A673 (cell line): ENCODE results near the gene DNAJC4. TPM values are rescaled to one million over a fixed set of nuclear protein-coding genes. Genes with fewer than 3 reads are reported as not detected.
A peak's percentile ranks its signal among the peaks of the same experiment; 100 is the strongest.

Experiments used
- BruUV-seq: library from RNA; stranded (reverse); fragments of 400-500 nt; replicated peaks from 2 replicates; lab custom pipeline; 2021; lab: Mats Ljungman, UMichigan
- CTCF ChIA-PET: fragments of 300-600 bp; sonication (Branson Sonifier 250); formaldehyde crosslinking; loops from one replicate; lab custom pipeline; 2022; ENCODE audit warnings: antibody characterized with exemption; lab: Charles Lee
- POLR2A ChIA-PET: fragments of 300-600 bp; sonication (Branson Sonifier 250); formaldehyde crosslinking; loops from one replicate; lab custom pipeline; 2022; ENCODE audit warnings: antibody characterized with exemption; ENCODE audit not compliant: low non-redundant PET; lab: Charles Lee
- DNase-seq: peaks from one replicate; pipeline ENCODE4 v3.0.0-alpha.2; 2015; ENCODE audit warnings: low spot score
- H3K27ac ChIP-seq: fragments of 200-600 bp; sonication (generic); 2 replicates; pipeline ENCODE4 v1.5.1; 2016; ENCODE audit warnings: mixed run types, low read depth, mild to moderate bottlenecking, mixed read lengths, antibody characterized with exemption, low read length; ENCODE audit not compliant: poor library complexity, severe bottlenecking
- H3K27me3 ChIP-seq: fragments of 200-600 bp; sonication (generic); replicated peaks from 2 replicates; pipeline ENCODE4 v1.6.1; 2017; ENCODE audit warnings: mixed run types, low read depth, mild to moderate bottlenecking, mixed read lengths, antibody characterized with exemption, low read length; ENCODE audit not compliant: insufficient read depth, poor library complexity
- H3K36me3 ChIP-seq: fragments of 200-600 bp; sonication (generic); 2 replicates; pipeline ENCODE4 v1.6.1; 2016; ENCODE audit warnings: mixed run types, mild to moderate bottlenecking, mixed read lengths, antibody characterized with exemption, low read length; ENCODE audit not compliant: insufficient read depth, poor library complexity, severe bottlenecking
- H3K4me1 ChIP-seq: fragments of 200-600 bp; sonication (generic); 2 replicates; pipeline ENCODE4 v1.6.1; 2017; ENCODE audit warnings: mixed run types, mild to moderate bottlenecking, mixed read lengths, antibody characterized with exemption, low read length; ENCODE audit not compliant: insufficient read depth, poor library complexity, severe bottlenecking
- H3K4me3 ChIP-seq: fragments of 200-600 bp; sonication (generic); 2 replicates; pipeline ENCODE4 v1.5.1; 2016; ENCODE audit warnings: low read depth, mixed run types, mild to moderate bottlenecking, mixed read lengths, low read length; ENCODE audit not compliant: poor library complexity, severe bottlenecking
- H3K9me3 ChIP-seq: fragments of 200-600 bp; sonication (generic); 2 replicates; pipeline ENCODE4 v1.6.1; 2016; ENCODE audit warnings: mixed run types, low read depth, mild to moderate bottlenecking, mixed read lengths, antibody characterized with exemption, low read length; ENCODE audit not compliant: poor library complexity, severe bottlenecking
- CTCF ChIP-seq: fragments of 300-800, 200-600 bp; sonication (generic); conservative IDR thresholded peaks from 2 replicates; pipeline ENCODE4 v1.5.1; 2017; ENCODE audit warnings: low read depth, mild to moderate bottlenecking, antibody characterized with exemption, low read length, moderate library complexity, mixed read lengths
- EZH2 ChIP-seq: fragments of 200-600 bp; sonication (generic); IDR thresholded peaks from 2 replicates; pipeline ENCODE4 v1.6.1; 2017; ENCODE audit warnings: borderline replicate concordance, low read depth, mild to moderate bottlenecking, mixed read lengths, antibody characterized with exemption, low read length; ENCODE audit not compliant: poor library complexity, severe bottlenecking
- intact Hi-C: fragments of 100-400 bp; cut with micrococcal nuclease; formaldehyde crosslinking; loops from one replicate; pipeline ENCODE4 v1.10.0; 2022; ENCODE audit not compliant: unreplicated experiment
- total RNA-seq: library from RNA; stranded (reverse); gene quantifications from 2 replicates; pipeline ENCODE4 v1.2.3, GENCODE V29; 2021

The DNAJC4 gene
- total RNA-seq, 1 experiment from 2014 or later = 20.2 TPM

GRCh38 chr11:64185693-64186491 is 44.5 kb upstream of the DNAJC4 start, which contains the start of gene STIP1:
STIP1 (plus strand) TSS chr11:64186171; CDS start chr11:64186262, 91 bp downstream.
- peaks cover 22% of the 10 kb centered on the region for H3K4me1 ChIP-seq
- H3K27me3 ChIP-seq = no peaks in the 10 kb centered on the region
- BruUV-seq = no TSS peak
- peaks cover 21% of the 10 kb centered on the region for H3K36me3 ChIP-seq
- no peaks in the 10 kb centered on the region for H3K9me3 ChIP-seq
- intact Hi-C loops = loop anchor here (5.0 kb wide), 1 partner anchor 116 kb away; the partner anchor contains the start of gene CATSPERZ
- TF ChIP-seq CTCF (peak; percentile 54), EZH2 (no peak)
- POLR2A ChIA-PET = interaction anchor here (0.6 to 1.5 kb wide), 7 partner anchors 16 to 445 kb away, joined by 3 to 6 read pairs (median 3); partner anchors contain the start of genes FERMT3 and PRDX5
- H3K4me3 ChIP-seq = peak within 1 kb of the TSS; percentile 72
- H3K27ac ChIP-seq = peak within 1 kb of the TSS; percentile 87
- CTCF ChIA-PET = interaction anchor here (0.6 to 1.3 kb wide), 5 partner anchors 18 to 380 kb away, joined by 3 to 6 read pairs (median 3); partner anchors contain the start of gene PRDX5
- peak; percentile 100 for DNase-seq

GRCh38 chr11:64186492-64187165 is 43.7 kb upstream of the DNAJC4 start:
- no peak overlapping the region for H3K27ac ChIP-seq
- no peak overlapping the region for H3K4me3 ChIP-seq
- TF ChIP-seq CTCF = no peak
- TF ChIP-seq EZH2 = no peak
- peaks cover 23% of the 10 kb centered on the region for H3K36me3 ChIP-seq
- intact Hi-C loops = loop anchor here (5.0 kb wide), 1 partner anchor 116 kb away; the partner anchor contains the start of gene CATSPERZ
- H3K9me3 ChIP-seq = no peaks in the 10 kb centered on the region
- ChIA-PET POLR2A (interaction anchor here (1.1 to 1.5 kb wide), 3 partner anchors 19 to 131 kb away, joined by 3 to 6 read pairs (median 5); partner anchors contain the start of genes FERMT3 and PRDX5), CTCF (interaction anchor here (0.6 to 1.0 kb wide), 3 partner anchors 18 to 446 kb away, joined by 3 to 6 read pairs (median 3); no protein-coding TSS in a partner anchor)
- no TSS peak for BruUV-seq
- no peaks in the 10 kb centered on the region for H3K27me3 ChIP-seq
- H3K4me1 ChIP-seq = peaks cover 15% of the 10 kb centered on the region
- DNase-seq = peak; percentile 45

- Histone ChIP-seq H3K27ac (no peak overlapping the region), H3K27me3 (no peaks in the 10 kb centered on the region), H3K4me1 (peaks cover 6% of the 10 kb centered on the region), H3K9me3 (no peaks in the 10 kb centered on the region), H3K4me3 (no peak overlapping the region), H3K36me3 (peaks cover 76% of the 10 kb centered on the region)
- no peak for TF ChIP-seq EZH2
- no peak for TF ChIP-seq CTCF
- DNase-seq = no peak
- intact Hi-C loops = no loop called here
- POLR2A ChIA-PET = interaction anchor here (0.9 kb wide), 1 partner anchor 11 kb away, joined by 3 read pairs; no protein-coding TSS in a partner anchor
- CTCF ChIA-PET = no interaction called here
- BruUV-seq = no TSS peak
Observed at GRCh38 chr11:64192434-64192833, 37.9 kb upstream of the DNAJC4 start.
